Spleen (tissue), 7 donors: ENCODE data around the gene PCDHGB1.
"Not testable (repeated sequence)": the region's sequence is repeated elsewhere in the genome, so short reads cannot be mapped to it uniquely, and the experiment has no call there.

Experiments used
- CTCF ChIP-seq, 11 experiments: fragments of 200-600 bp in 7 of 11; fragments of 450-650 bp in 4 of 11; sonication (generic) in 4 of 11; IDR thresholded peaks in 8 of 11; conservative IDR thresholded peaks in 3 of 11; 1 replicate in 7 of 11; 2 replicates in 4 of 11; pipeline versions ENCODE4 v1.4.0 to v1.8.0; 2016 to 2021; ENCODE audit warnings: antibody characterized with exemption in 11 of 11, inconsistent platforms in 4 of 11, mild to moderate bottlenecking in 1 of 11
- POLR2A ChIP-seq, 3 donors: fragments of 450-650 bp; IDR thresholded peaks; one replicate each; pipeline ENCODE4 v1.5.1; 2017; ENCODE audit warnings: antibody characterized with exemption in 3 of 3, mild to moderate bottlenecking in 1 of 3
- POLR2AphosphoS5 ChIP-seq, 3 donors: sonication (generic); formaldehyde crosslinking; IDR thresholded peaks; one replicate each; pipeline ENCODE4 v1.5.1; 2017; ENCODE audit warnings: antibody characterized with exemption in 3 of 3
- donor health status: DM: no; HTN: no; CAD: no; lungs with moderate emphysema.
- donor health status: DM: no; HTN: no; CAD: no.
- donor health status: DM: no; HTN: no; CAD: no.

- not testable (repeated sequence) for TF ChIP-seq CTCF (IDR thresholded peaks at IDR 0.05 in 8 of 11, conservative IDR thresholded peaks at IDR 0.05 in 3 of 11); POLR2A (IDR thresholded peaks at IDR 0.05); POLR2AphosphoS5 (IDR thresholded peaks at IDR 0.05)
These were observed 3.9 kb upstream of the PCDHGB1 start for GRCh38 chr5:141346017-141346416.
